K562 (cell line): Measurements from ENCODE around the gene ING1.
"Not testable (repeated sequence)": the region's sequence is repeated elsewhere in the genome, so short reads cannot be mapped to it uniquely, and the experiment has no call there.

Experiments used
- CTCF ChIP-seq, 3 experiments: IDR thresholded peaks in 2 of 3; conservative IDR thresholded peaks in 1 of 3; 2 replicates each; pipeline ENCODE4 v1.5.1; 2011 to 2012; ENCODE audit warnings: low read length in 3 of 3, mild to moderate bottlenecking in 3 of 3, control low read depth in 2 of 3, improper control_type of control experiment in 1 of 3, inconsistent platforms in 1 of 3, low read depth in 1 of 3, mixed read lengths in 1 of 3, moderate library complexity in 1 of 3; ENCODE audit not compliant: insufficient read depth in 2 of 3
- GTF2A2 ChIP-seq: IDR thresholded peaks from 2 replicates; pipeline ENCODE4 v1.6.1; 2016; ENCODE audit warnings: mild to moderate bottlenecking, missing genetic modification characterization, missing compliant biosample characterization
- GTF3C2 ChIP-seq: IDR thresholded peaks from 3 replicates; pipeline ENCODE4 v1.6.1; 2011; ENCODE audit warnings: borderline replicate concordance, mild to moderate bottlenecking, moderate library complexity; ENCODE audit not compliant: insufficient read length; ENCODE audit errors: extremely low read depth
- HNRNPL ChIP-seq: fragments of 200-400 bp; formaldehyde crosslinking; IDR thresholded peaks from 2 replicates; pipeline ENCODE4 v1.6.1; 2017; ENCODE audit warnings: low read depth, mild to moderate bottlenecking, low read length
- NR2F6 ChIP-seq: fragments of 450-650 bp; formaldehyde crosslinking; IDR thresholded peaks from 2 replicates; pipeline ENCODE4 v1.4.0; 2020; ENCODE audit warnings: mild to moderate bottlenecking
- POLR2A ChIP-seq: fragments of 450-650 bp; conservative IDR thresholded peaks from 2 replicates; pipeline ENCODE4 v1.6.1; 2016
- SIN3A ChIP-seq, 2 experiments: fragments of 150-350 bp in 1 of 2; IDR thresholded peaks; 2 replicates each; pipeline ENCODE4 v1.6.1; 2011 to 2016; ENCODE audit warnings: borderline replicate concordance in 2 of 2, low read depth in 2 of 2, low read length in 2 of 2, mild to moderate bottlenecking in 2 of 2, moderate library complexity in 2 of 2; ENCODE audit not compliant: control insufficient read depth in 1 of 2
- TARDBP ChIP-seq: fragments of 450-650 bp; IDR thresholded peaks from 2 replicates; pipeline ENCODE4 v1.6.1; 2016
- TFAP4 ChIP-seq: sonication (generic); formaldehyde crosslinking; IDR thresholded peaks from 2 replicates; pipeline ENCODE4 v1.8.0; 2022; ENCODE audit warnings: missing genetic modification reagents, mild to moderate bottlenecking, moderate library complexity, borderline replicate concordance
- U2AF2 ChIP-seq: fragments of 200-400 bp; formaldehyde crosslinking; optimal IDR thresholded peaks from 2 replicates; pipeline ENCODE3; 2017; ENCODE audit warnings: low read depth, mild to moderate bottlenecking, low read length

DNA sequence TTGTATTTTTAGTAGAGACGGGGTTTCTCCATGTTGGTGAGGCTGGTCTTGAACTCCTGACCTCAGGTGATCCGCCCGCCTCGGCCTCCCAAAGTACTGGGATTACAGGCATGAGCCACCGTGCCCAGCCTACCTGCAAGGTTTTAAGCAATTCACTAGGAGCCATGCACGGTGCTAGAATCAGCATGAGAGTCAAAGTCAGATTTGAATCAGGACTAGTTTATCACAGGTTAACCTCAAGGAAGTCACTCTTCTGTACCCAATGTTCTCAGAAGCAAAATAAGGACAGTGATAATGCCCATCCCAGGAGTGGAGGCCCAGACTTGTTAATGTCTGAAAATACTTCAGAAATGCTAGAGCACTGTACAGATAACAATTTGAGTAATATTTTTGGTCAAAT is 12.7 kb downstream of the ING1 start:
- not testable (repeated sequence) for TF ChIP-seq U2AF2; POLR2A; CTCF (IDR thresholded peaks at IDR 0.05 in 2 of 3, conservative IDR thresholded peaks at IDR 0.05 in 1 of 3; ENCODE audit: insufficient read depth in 2 of 3, low read depth in 1 of 3, low read length in 3 of 3); HNRNPL; TFAP4 (CRISPR knock-in tag); TARDBP; SIN3A (IDR thresholded peaks at IDR 0.05; ENCODE audit: borderline replicate concordance in 2 of 2, control insufficient read depth in 1 of 2, low read depth in 2 of 2, low read length in 2 of 2); GTF3C2; GTF2A2 (tag); NR2F6 (CRISPR knock-in tag)
